ENCODE measurements around the gene ABCC2.

DNA sequence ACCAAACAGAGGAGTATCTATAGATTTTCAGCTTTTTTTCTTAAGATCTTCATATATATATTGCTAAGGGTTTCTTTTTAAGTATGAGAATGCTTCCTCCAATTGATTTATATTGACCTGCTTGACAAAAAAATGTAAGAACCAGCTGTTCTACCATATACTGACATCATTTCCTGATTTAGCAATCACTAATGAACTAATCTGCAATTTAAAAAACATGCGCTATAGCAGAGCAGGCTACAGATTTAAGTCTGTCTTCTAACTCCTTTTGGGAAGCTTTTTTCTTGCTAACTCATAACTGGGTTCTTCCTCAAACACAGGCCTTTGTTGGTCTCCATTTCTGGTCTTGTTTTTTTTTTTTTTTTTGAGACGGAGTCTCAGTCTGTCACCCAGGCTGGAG is 33.2 kb downstream of the ABCC2 start:
- TF ChIP-seq, protein P1, sequence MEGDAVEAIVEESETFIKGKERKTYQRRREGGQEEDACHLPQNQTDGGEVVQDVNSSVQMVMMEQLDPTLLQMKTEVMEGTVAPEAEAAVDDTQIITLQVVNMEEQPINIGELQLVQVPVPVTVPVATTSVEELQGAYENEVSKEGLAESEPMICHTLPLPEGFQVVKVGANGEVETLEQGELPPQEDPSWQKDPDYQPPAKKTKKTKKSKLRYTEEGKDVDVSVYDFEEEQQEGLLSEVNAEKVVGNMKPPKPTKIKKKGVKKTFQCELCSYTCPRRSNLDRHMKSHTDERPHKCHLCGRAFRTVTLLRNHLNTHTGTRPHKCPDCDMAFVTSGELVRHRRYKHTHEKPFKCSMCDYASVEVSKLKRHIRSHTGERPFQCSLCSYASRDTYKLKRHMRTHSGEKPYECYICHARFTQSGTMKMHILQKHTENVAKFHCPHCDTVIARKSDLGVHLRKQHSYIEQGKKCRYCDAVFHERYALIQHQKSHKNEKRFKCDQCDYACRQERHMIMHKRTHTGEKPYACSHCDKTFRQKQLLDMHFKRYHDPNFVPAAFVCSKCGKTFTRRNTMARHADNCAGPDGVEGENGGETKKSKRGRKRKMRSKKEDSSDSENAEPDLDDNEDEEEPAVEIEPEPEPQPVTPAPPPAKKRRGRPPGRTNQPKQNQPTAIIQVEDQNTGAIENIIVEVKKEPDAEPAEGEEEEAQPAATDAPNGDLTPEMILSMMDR (IDR thresholded peaks at IDR 0.05; ENCODE audit: borderline replicate concordance, extremely low read depth, low read length, poor library complexity, severe bottlenecking) = no peak
- no peak for TF ChIP-seq EZH2 (IDR thresholded peaks at IDR 0.05; ENCODE audit: borderline replicate concordance, low read depth, low read length, severe bottlenecking)
